Kidney (tissue), 14 donors: ENCODE results near the gene PHOSPHO1. TPM values are rescaled to one million over a fixed set of nuclear protein-coding genes. Genes with fewer than 3 reads are reported as not detected.
"Not testable (repeated sequence)": the region's sequence is repeated elsewhere in the genome, so short reads cannot be mapped to it uniquely, and the experiment has no call there.

Experiments used
- DNase-seq, 5 donors: peaks; one replicate each; pipeline ENCODE4 v3.0.0-alpha.2; 2013 to 2020
- FAIRE-seq: peaks from 2 replicates; lab custom pipeline; 2012; peaks lifted over from hg19 to GRCh38; lab: Jason Lieb, UNC
- H3K27ac ChIP-seq, 2 donors: one replicate each; pipeline ENCODE4 v1.7.0; 2013; ENCODE audit warnings: low read depth in 2 of 2, low read length in 2 of 2, inconsistent platforms in 1 of 2
- H3K27me3 ChIP-seq: one replicate; pipeline ENCODE4 v1.7.1; 2013; ENCODE audit warnings: low read length, inconsistent platforms; ENCODE audit not compliant: control insufficient read depth, insufficient read depth
- H3K36me3 ChIP-seq, 3 donors: one replicate each; pipeline versions ENCODE4 v1.7.0 to v1.7.1; 2013; ENCODE audit warnings: low read length in 3 of 3, control low read depth in 1 of 3, inconsistent platforms in 1 of 3; ENCODE audit not compliant: insufficient read depth in 3 of 3, control insufficient read depth in 2 of 3
- H3K4me1 ChIP-seq, 3 donors: one replicate each; pipeline versions ENCODE4 v1.7.0 to v1.7.1; 2013; ENCODE audit warnings: low read length in 3 of 3, inconsistent platforms in 1 of 3, low read depth in 1 of 3; ENCODE audit not compliant: control insufficient read depth in 2 of 3, insufficient read depth in 2 of 3
- H3K4me3 ChIP-seq, 3 donors: one replicate each; pipeline versions ENCODE4 v1.7.0 to v1.8.1; 2013; ENCODE audit warnings: low read length in 3 of 3, control low read depth in 1 of 3, inconsistent platforms in 1 of 3
- H3K9ac ChIP-seq, 3 donors: one replicate each; pipeline versions ENCODE4 v1.7.0 to v1.7.1; 2013; ENCODE audit warnings: low read length in 3 of 3, control low read depth in 1 of 3, inconsistent platforms in 1 of 3
- H3K9me3 ChIP-seq, 3 donors: one replicate each; pipeline versions ENCODE4 v1.7.0 to v1.7.1; 2013; ENCODE audit warnings: low read length in 3 of 3, control low read depth in 1 of 3, inconsistent platforms in 1 of 3; ENCODE audit not compliant: control insufficient read depth in 2 of 3, insufficient read depth in 1 of 3
- intact Hi-C: fragments of 100-400 bp; cut with DNase I; formaldehyde crosslinking; loops from one replicate; pipeline ENCODE4 v1.11.1; 2022
- polyA plus RNA-seq: library from polyadenylated mRNA; stranded (reverse); fragments of 350-450 nt; fragmentation: Illumina TruSeq; extraction: RNeasy Lipid Tissue Mini Kit (QIAGEN cat#74804); gene quantifications from one replicate; pipeline ENCODE4 v1.2.3, GENCODE V29; 2014; ENCODE audit warnings: low read depth, low replicate concordance; ENCODE audit not compliant: insufficient read depth
- total RNA-seq: library from RNA; stranded (reverse); fragmentation: NEBNext Ultra II Directional; extraction: Animal tissue kit (Norgen Biotek cat#: 25700); gene quantifications from one replicate; pipeline ENCODE4 v1.2.1, GENCODE V29; 2021
- TF ChIP-seq, protein P1 (sequence below): IDR thresholded peaks from 3 replicates; pipeline ENCODE4 v1.5.1; 2012; ENCODE audit warnings: mild to moderate bottlenecking, moderate library complexity, borderline replicate concordance; ENCODE audit not compliant: insufficient read depth; ENCODE audit errors: extremely low read depth
- donor health status: control.
- donor health status: control.
- donor health status: control.
- donor health status: control.
- donor health status: control.
- donor health status: DM: yes; HTN: yes; CAD: no.
- donor health status: Normal renal cell carcinoma (clear cell type).

The PHOSPHO1 gene
- total and polyA plus RNA-seq, 2 donors from 2014 or later: 0.22 to 1.5 TPM

DNA sequence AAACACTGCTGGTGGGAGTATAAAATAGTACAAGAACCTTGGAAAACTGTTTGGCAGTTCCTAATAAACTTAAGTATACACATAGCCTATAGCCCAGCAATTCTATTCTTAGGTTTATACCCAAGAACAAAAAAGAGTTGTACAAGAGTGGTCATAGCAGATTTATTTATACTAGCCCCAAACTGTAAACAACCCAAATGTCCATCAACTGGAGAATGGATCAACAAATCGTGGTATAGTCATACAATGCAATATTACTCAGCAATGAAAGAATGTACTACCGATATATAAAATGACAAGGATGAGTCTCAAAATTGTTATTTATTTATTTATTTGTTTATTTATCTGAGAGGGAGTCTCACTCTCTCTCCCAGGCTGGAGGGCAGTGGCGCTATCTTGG is 43.3 kb downstream of the PHOSPHO1 start:
- peaks cover 0 to 4% (median 0%) of the 10 kb centered on the region in 3 donors for H3K4me1 ChIP-seq
- no peak overlapping the region for H3K9ac ChIP-seq
- no peaks in the 10 kb centered on the region for H3K27me3 ChIP-seq
- H3K36me3 ChIP-seq: no peaks in the 10 kb centered on the region
- H3K9me3 ChIP-seq: no peaks in the 10 kb centered on the region
- DNase-seq (no peak), FAIRE-seq (no peak)
- no peak overlapping the region for H3K27ac ChIP-seq
- intact Hi-C loops: no loop called here
- TF ChIP-seq, protein P1, sequence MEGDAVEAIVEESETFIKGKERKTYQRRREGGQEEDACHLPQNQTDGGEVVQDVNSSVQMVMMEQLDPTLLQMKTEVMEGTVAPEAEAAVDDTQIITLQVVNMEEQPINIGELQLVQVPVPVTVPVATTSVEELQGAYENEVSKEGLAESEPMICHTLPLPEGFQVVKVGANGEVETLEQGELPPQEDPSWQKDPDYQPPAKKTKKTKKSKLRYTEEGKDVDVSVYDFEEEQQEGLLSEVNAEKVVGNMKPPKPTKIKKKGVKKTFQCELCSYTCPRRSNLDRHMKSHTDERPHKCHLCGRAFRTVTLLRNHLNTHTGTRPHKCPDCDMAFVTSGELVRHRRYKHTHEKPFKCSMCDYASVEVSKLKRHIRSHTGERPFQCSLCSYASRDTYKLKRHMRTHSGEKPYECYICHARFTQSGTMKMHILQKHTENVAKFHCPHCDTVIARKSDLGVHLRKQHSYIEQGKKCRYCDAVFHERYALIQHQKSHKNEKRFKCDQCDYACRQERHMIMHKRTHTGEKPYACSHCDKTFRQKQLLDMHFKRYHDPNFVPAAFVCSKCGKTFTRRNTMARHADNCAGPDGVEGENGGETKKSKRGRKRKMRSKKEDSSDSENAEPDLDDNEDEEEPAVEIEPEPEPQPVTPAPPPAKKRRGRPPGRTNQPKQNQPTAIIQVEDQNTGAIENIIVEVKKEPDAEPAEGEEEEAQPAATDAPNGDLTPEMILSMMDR: no peak
- H3K4me3 ChIP-seq: no peak overlapping the region

DNA sequence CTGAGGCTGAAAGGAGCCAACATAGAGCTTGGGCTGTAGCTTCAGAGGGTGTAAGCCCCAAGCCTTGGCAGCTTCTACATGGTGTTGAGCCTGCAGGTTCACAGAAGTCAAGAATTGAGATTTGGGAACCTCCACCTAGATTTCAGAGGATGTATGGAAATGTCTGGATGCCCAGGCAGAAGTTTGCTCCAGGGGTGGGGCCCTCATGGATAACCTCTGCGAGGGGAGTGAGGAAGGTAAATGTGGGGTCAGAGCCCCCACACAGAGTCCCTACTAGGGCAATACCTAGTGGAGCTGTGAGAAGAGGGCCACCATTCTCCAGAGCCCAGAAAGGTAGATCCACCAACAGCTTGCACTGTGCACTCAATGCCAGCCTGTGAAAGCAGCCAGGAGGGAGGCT is 45.2 kb downstream of the PHOSPHO1 start:
- intact Hi-C loops, H3K27ac ChIP-seq, H3K27me3 ChIP-seq, H3K9ac ChIP-seq, FAIRE-seq, H3K4me1 ChIP-seq, H3K36me3 ChIP-seq, DNase-seq, H3K4me3 ChIP-seq, H3K9me3 ChIP-seq: not testable (repeated sequence)

DNA sequence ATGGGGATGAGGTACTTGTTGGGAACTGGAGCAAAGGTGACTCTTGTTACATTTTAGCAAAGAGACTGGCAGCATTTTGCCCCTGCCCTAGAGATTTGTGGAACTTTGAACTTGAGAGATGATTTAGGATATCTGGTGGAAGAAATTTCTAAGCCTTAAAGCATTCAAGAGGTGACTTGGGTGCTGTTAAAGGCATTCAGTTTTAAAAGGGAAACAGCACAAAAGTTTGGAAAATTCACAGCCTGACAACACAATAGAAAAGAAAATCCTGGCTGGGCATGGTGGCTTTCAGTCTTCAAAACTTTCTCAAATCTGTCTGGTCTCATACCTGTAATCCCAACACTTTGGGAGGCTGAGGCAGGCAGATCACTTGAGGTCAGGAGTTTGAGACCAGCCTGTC is 46.1 kb downstream of the PHOSPHO1 start:
- FAIRE-seq, DNase-seq, H3K27me3 ChIP-seq, H3K4me1 ChIP-seq, H3K27ac ChIP-seq, H3K36me3 ChIP-seq, H3K4me3 ChIP-seq, H3K9ac ChIP-seq, H3K9me3 ChIP-seq: not testable (repeated sequence)
- intact Hi-C loops: loop anchor here (5.0 kb wide), 1 partner anchor 43 kb away; no protein-coding TSS in a partner anchor

DNA sequence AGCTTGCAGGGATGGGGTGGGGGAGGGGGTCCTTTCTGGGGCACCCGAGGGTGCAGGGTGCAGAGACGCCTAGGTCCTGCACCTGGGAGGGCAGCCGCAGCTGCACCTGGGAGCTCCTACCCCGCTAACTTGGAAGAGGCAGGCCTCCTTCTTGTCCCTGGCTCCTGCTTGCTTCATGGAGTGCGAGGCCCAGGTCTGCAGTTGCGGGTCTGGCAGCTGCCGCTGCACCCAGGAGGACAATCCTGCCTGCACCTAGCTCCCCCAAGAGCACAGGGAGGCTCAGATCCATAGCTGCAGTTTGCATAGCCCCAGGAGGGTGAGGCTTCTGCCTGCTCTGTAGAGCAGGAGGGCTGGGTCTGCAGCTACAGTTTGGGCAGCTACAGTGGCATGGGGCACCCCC is 46.8 kb downstream of the PHOSPHO1 start:
- Histone ChIP-seq H3K9me3 (no peaks in the 10 kb centered on the region), H3K27ac (no peak overlapping the region), H3K27me3 (no peaks in the 10 kb centered on the region), H3K9ac (no peak overlapping the region), H3K4me1 (no peaks in the 10 kb centered on the region), H3K36me3 (no peaks in the 10 kb centered on the region), H3K4me3 (no peak overlapping the region)
- TF ChIP-seq, protein P1: no peak
- intact Hi-C loops: loop anchor here (5.0 kb wide), 1 partner anchor 44 kb away; no protein-coding TSS in a partner anchor
- DNase-seq (no peak), FAIRE-seq (no peak)

DNA sequence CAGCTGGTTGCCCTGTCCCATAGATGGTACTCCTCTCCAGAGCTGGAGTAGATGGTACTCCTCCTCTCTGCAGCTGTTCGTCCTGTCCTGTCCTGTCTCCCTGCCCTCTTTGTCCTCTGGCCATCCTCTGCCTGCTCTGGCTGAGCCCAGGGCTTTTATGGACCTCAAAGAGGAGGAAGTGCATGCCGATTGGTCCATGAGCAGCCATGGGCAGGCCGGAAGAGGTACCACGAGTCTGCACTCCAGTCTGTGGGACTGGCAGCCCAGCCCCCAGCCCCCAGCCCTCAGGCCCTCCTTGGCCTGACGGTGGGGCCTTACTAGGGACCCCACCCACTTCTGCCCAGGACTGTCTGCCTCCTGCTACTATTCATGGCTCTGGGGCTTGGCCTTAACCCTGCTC is 47.2 kb downstream of the PHOSPHO1 start:
- no peaks in the 10 kb centered on the region for H3K4me1 ChIP-seq
- no peaks in the 10 kb centered on the region for H3K27me3 ChIP-seq
- H3K9ac ChIP-seq: no peak overlapping the region
- intact Hi-C loops: loop anchor here (5.0 kb wide), 1 partner anchor 44 kb away; no protein-coding TSS in a partner anchor
- TF ChIP-seq, protein P1: no peak
- H3K36me3 ChIP-seq: no peaks in the 10 kb centered on the region
- FAIRE-seq: no peak
- H3K9me3 ChIP-seq: no peaks in the 10 kb centered on the region
- H3K27ac ChIP-seq: no peak overlapping the region
- H3K4me3 ChIP-seq: no peak overlapping the region
- no peak for DNase-seq
